Hepatocyte (in vitro differentiated cells): Measurements from ENCODE around the gene KIF26B. TPM values are rescaled to one million over a fixed set of nuclear protein-coding genes. Genes with fewer than 3 reads are reported as not detected.

Experiments used
- DNase-seq: peaks from one replicate; pipeline ENCODE4 v3.0.0-alpha.2; 2016; ENCODE audit warnings: low spot score
- H2AFZ ChIP-seq: fragments of 200-600 bp; sonication (generic); 2 replicates; pipeline ENCODE4 v1.6.0; 2016; ENCODE audit warnings: antibody characterized with exemption, mild to moderate bottlenecking
- H3K27ac ChIP-seq: fragments of 200-600 bp; sonication (generic); 2 replicates; pipeline ENCODE4 v1.5.1; 2016; ENCODE audit warnings: mild to moderate bottlenecking
- H3K27me3 ChIP-seq: fragments of 200-600 bp; sonication (generic); 2 replicates; pipeline ENCODE4 v1.6.1; 2016
- H3K36me3 ChIP-seq: fragments of 200-600 bp; sonication (generic); replicated peaks from 2 replicates; pipeline ENCODE4 v1.5.1; 2016; ENCODE audit warnings: low read depth; ENCODE audit not compliant: insufficient read depth
- H3K4me1 ChIP-seq: fragments of 200-600 bp; sonication (generic); 2 replicates; pipeline ENCODE4 v1.5.1; 2016; ENCODE audit warnings: mild to moderate bottlenecking, moderate library complexity; ENCODE audit not compliant: insufficient read depth
- H3K4me2 ChIP-seq: fragments of 200-600 bp; sonication (generic); 2 replicates; pipeline ENCODE4 v1.6.0; 2016
- H3K4me3 ChIP-seq: fragments of 200-600 bp; sonication (generic); 2 replicates; pipeline ENCODE4 v1.5.1; 2016; ENCODE audit warnings: mild to moderate bottlenecking
- H3K79me2 ChIP-seq: fragments of 200-600 bp; sonication (generic); 2 replicates; pipeline ENCODE4 v1.6.0; 2017; ENCODE audit warnings: mild to moderate bottlenecking
- H3K9me2 ChIP-seq: fragments of 200-600 bp; sonication (generic); replicated peaks from 2 replicates; pipeline ENCODE4 v1.6.0; 2017; ENCODE audit warnings: mild to moderate bottlenecking; ENCODE audit not compliant: insufficient read depth
- H3K9me3 ChIP-seq: fragments of 200-600 bp; sonication (generic); 2 replicates; pipeline ENCODE4 v1.5.1; 2016; ENCODE audit warnings: low read depth, mild to moderate bottlenecking
- H4K20me1 ChIP-seq: fragments of 200-600 bp; sonication (generic); 2 replicates; pipeline ENCODE4 v1.6.0; 2016; ENCODE audit warnings: mild to moderate bottlenecking; ENCODE audit not compliant: insufficient read depth, poor library complexity, severe bottlenecking
- CTCF ChIP-seq: fragments of 200-600 bp; sonication (generic); IDR thresholded peaks from 2 replicates; pipeline ENCODE4 v1.5.1; 2016; ENCODE audit warnings: antibody characterized with exemption, mild to moderate bottlenecking; ENCODE audit not compliant: poor library complexity
- EZH2 ChIP-seq: fragments of 200-600 bp; sonication (generic); IDR thresholded peaks from 2 replicates; pipeline ENCODE4 v1.6.1; 2016; ENCODE audit warnings: antibody characterized with exemption, mild to moderate bottlenecking, borderline replicate concordance
- EZH2phosphoT487 ChIP-seq: fragments of 200-600 bp; sonication (generic); IDR thresholded peaks from one replicate; pipeline ENCODE4 v1.6.1; 2018; ENCODE audit warnings: antibody characterized with exemption, mild to moderate bottlenecking, low read depth, moderate library complexity; ENCODE audit not compliant: unreplicated experiment, severe bottlenecking
- WGBS: methylation state at CpG from one replicate; pipeline ENCODE4 v1.1.6; 2016; ENCODE audit warnings: low lambda C conversion rate; ENCODE audit errors: missing lambda C conversion rate; 5-methylcytosine and 5-hydroxymethylcytosine counted together
- polyA plus RNA-seq: library from polyadenylated mRNA; unstranded; fragments of >200 nt; fragmentation: Nextera tagmentation; extraction: Ambion mirVana; gene quantifications from 2 replicates; pipeline ENCODE4 v1.2.1, GENCODE V29; 2016
- total RNA-seq: library from RNA; depleted of rRNA; stranded (reverse); fragments of >200 nt; gene quantifications from 2 replicates; pipeline ENCODE4 v1.2.3, GENCODE V29; 2014

KIF26B gene
- total and polyA plus RNA-seq, 2 experiments from 2014 or later: 12.7 to 21.6 TPM

- TF ChIP-seq EZH2: no peak
- TF ChIP-seq EZH2phosphoT487: no peak
- no peak for TF ChIP-seq CTCF
- WGBS: 95% methylated on average over 4 of the region's 4 CpGs
- H3K9me3 ChIP-seq: no peaks in the 10 kb centered on the region
- H3K9me2 ChIP-seq: no peaks in the 10 kb centered on the region
- H2AFZ ChIP-seq: no peak overlapping the region
- peaks cover 91% of the 10 kb centered on the region for H3K79me2 ChIP-seq
- DNase-seq: no peak
- H3K4me1 ChIP-seq: no peaks in the 10 kb centered on the region
- peaks cover 12% of the 10 kb centered on the region for H4K20me1 ChIP-seq
- H3K27ac ChIP-seq: no peak overlapping the region
- H3K36me3 ChIP-seq: no peaks in the 10 kb centered on the region
- H3K4me3 ChIP-seq: no peak overlapping the region
- H3K4me2 ChIP-seq: no peak overlapping the region
- no peaks in the 10 kb centered on the region for H3K27me3 ChIP-seq
These were observed 33.6 kb downstream of the KIF26B start for GRCh38 chr1:245188403-245188802.

- Histone ChIP-seq H3K27me3 (no peaks in the 10 kb centered on the region), H4K20me1 (peaks cover 13% of the 10 kb centered on the region), H3K4me2 (no peak overlapping the region), H3K4me1 (no peaks in the 10 kb centered on the region), H3K79me2 (peaks cover 80% of the 10 kb centered on the region), H3K9me2 (no peaks in the 10 kb centered on the region), H2AFZ (no peak overlapping the region), H3K9me3 (no peaks in the 10 kb centered on the region), H3K36me3 (no peaks in the 10 kb centered on the region), H3K4me3 (no peak overlapping the region), H3K27ac (no peak overlapping the region)
- DNase-seq: no peak
- WGBS: 65% methylated on average over 9 of the region's 9 CpGs
- TF ChIP-seq EZH2phosphoT487 (no peak), CTCF (no peak), EZH2 (no peak)
These were observed 40.6 kb downstream of the KIF26B start for GRCh38 chr1:245195398-245195797.

GRCh38 chr1:245197121-245197520 is 42.3 kb downstream of the KIF26B start:
- 78% methylated on average over 3 of the region's 3 CpGs for WGBS
- no peak for DNase-seq
- no peaks in the 10 kb centered on the region for H3K9me2 ChIP-seq
- no peaks in the 10 kb centered on the region for H3K27me3 ChIP-seq
- no peaks in the 10 kb centered on the region for H3K36me3 ChIP-seq
- H3K4me3 ChIP-seq: no peak overlapping the region
- H3K27ac ChIP-seq: no peak overlapping the region
- peaks cover 87% of the 10 kb centered on the region for H3K79me2 ChIP-seq
- no peak overlapping the region for H2AFZ ChIP-seq
- peak overlapping the region; percentile 61 for H3K4me2 ChIP-seq
- H3K9me3 ChIP-seq: no peaks in the 10 kb centered on the region
- no peak for TF ChIP-seq EZH2
- no peak for TF ChIP-seq EZH2phosphoT487
- no peak for TF ChIP-seq CTCF
- peaks cover 18% of the 10 kb centered on the region for H4K20me1 ChIP-seq
- H3K4me1 ChIP-seq: peaks cover 8% of the 10 kb centered on the region
